Endothelial cell of umbilical vein (primary cell): Measurements from ENCODE around the gene FOXP1. TPM values are rescaled to one million over a fixed set of nuclear protein-coding genes. Genes with fewer than 3 reads are reported as not detected.
A peak's percentile ranks its signal among the peaks of the same experiment; 100 is the strongest.

ENCODE experiments used
- BruUV-seq: library from RNA; stranded (reverse); fragments of 400-500 nt; replicated peaks from 2 replicates; lab custom pipeline; 2021; lab: Mats Ljungman, UMichigan
- CTCF ChIA-PET: fragments of 300-600, 350-600 bp; sonication (Branson Sonifier 250); formaldehyde crosslinking; loops from one replicate; lab custom pipeline; 2021; ENCODE audit warnings: antibody characterized with exemption, inconsistent platforms; lab: Charles Lee
- POLR2A ChIA-PET: fragments of 300-600, 350-600 bp; sonication (Branson Sonifier 250); formaldehyde crosslinking; loops from one replicate; lab custom pipeline; 2021; ENCODE audit warnings: antibody characterized with exemption, inconsistent platforms; lab: Charles Lee
- DNase-seq: peaks from one replicate; pipeline ENCODE4 v3.0.0-alpha.2; 2011; ENCODE audit warnings: low read depth, low spot score
- FAIRE-seq: peaks from 2 replicates; lab custom pipeline; 2011; peaks lifted over from hg19 to GRCh38; lab: Jason Lieb, UNC
- H2AFZ ChIP-seq: 2 replicates; pipeline ENCODE4 v1.6.0; 2012; ENCODE audit warnings: low read depth, low read length, control low read depth, inconsistent platforms
- H3K27ac ChIP-seq: 2 replicates; pipeline ENCODE4 v1.5.1; 2011; ENCODE audit warnings: low read depth, mild to moderate bottlenecking, control low read depth, low read length, moderate library complexity; ENCODE audit not compliant: insufficient read depth
- H3K27me3 ChIP-seq, 2 experiments: 2 replicates each; pipeline versions ENCODE4 v1.6.0 to v1.6.1; 2011; ENCODE audit warnings: low read length in 2 of 2, mixed read lengths in 1 of 2; ENCODE audit not compliant: control insufficient read depth in 2 of 2, insufficient read depth in 2 of 2
- H3K36me3 ChIP-seq, 2 experiments: 2 replicates in 1 of 2; 3 replicates in 1 of 2; pipeline ENCODE4 v1.5.1; 2011; ENCODE audit warnings: low read length in 2 of 2, mild to moderate bottlenecking in 1 of 2, moderate library complexity in 1 of 2; ENCODE audit not compliant: control insufficient read depth in 2 of 2, insufficient read depth in 2 of 2; ENCODE audit errors: extremely low read depth in 1 of 2
- H3K4me1 ChIP-seq: 3 replicates; pipeline ENCODE4 v1.5.1; 2011; ENCODE audit warnings: mild to moderate bottlenecking, low read length; ENCODE audit not compliant: control insufficient read depth, insufficient read depth; ENCODE audit errors: extremely low read depth
- H3K4me2 ChIP-seq: 2 replicates; pipeline ENCODE4 v1.6.1; 2011; ENCODE audit warnings: low read length, control low read depth, mixed read lengths; ENCODE audit not compliant: insufficient read depth
- H3K4me3 ChIP-seq, 3 experiments: fragments of 200-600 bp in 1 of 3; sonication (generic), shearing (Covaris generic) in 1 of 3; replicated peaks in 1 of 3; 2 replicates each; pipeline ENCODE4 v1.5.1; 2011 to 2016; ENCODE audit warnings: control low read depth in 3 of 3, low read length in 3 of 3, mild to moderate bottlenecking in 2 of 3, inconsistent platforms in 1 of 3, low read depth in 1 of 3, moderate library complexity in 1 of 3; ENCODE audit not compliant: insufficient read depth in 1 of 3
- H3K79me2 ChIP-seq: 2 replicates; pipeline ENCODE4 v1.6.0; 2012; ENCODE audit warnings: low read length, inconsistent platforms; ENCODE audit not compliant: control insufficient read depth, insufficient read depth
- H3K9ac ChIP-seq: replicated peaks from 2 replicates; pipeline ENCODE3; 2011; ENCODE audit warnings: low read length, control low read depth; ENCODE audit not compliant: insufficient read depth; ENCODE audit errors: extremely low read depth
- H3K9me1 ChIP-seq: replicated peaks from 3 replicates; pipeline ENCODE4 v1.6.0; 2011; ENCODE audit warnings: mild to moderate bottlenecking, low read length; ENCODE audit not compliant: control insufficient read depth, insufficient read depth; ENCODE audit errors: extremely low read depth
- H3K9me3 ChIP-seq: replicated peaks from 2 replicates; pipeline ENCODE4 v1.5.1; 2012; ENCODE audit warnings: low read length, inconsistent platforms; ENCODE audit not compliant: control insufficient read depth, insufficient read depth
- H4K20me1 ChIP-seq: replicated peaks from 2 replicates; pipeline ENCODE3; 2011; ENCODE audit warnings: mild to moderate bottlenecking, low read length; ENCODE audit not compliant: control insufficient read depth, insufficient read depth; ENCODE audit errors: extremely low read depth
- EZH2 ChIP-seq: IDR thresholded peaks from 2 replicates; pipeline ENCODE4 v1.6.1; 2012; ENCODE audit warnings: borderline replicate concordance, low read depth, mild to moderate bottlenecking, moderate library complexity, low read length, inconsistent platforms; ENCODE audit not compliant: severe bottlenecking
- FOS ChIP-seq: IDR thresholded peaks from 2 replicates; pipeline ENCODE4 v1.6.1; 2011; ENCODE audit warnings: mild to moderate bottlenecking, low read length, moderate library complexity, borderline replicate concordance; ENCODE audit not compliant: insufficient read depth
- GATA2 ChIP-seq: IDR thresholded peaks from 2 replicates; pipeline ENCODE4 v1.7.0; 2011; ENCODE audit warnings: low read depth, mild to moderate bottlenecking, moderate library complexity, mixed read lengths, low read length; ENCODE audit not compliant: insufficient read length, insufficient read depth
- JUN ChIP-seq: IDR thresholded peaks from 2 replicates; pipeline ENCODE4 v1.6.1; 2011; ENCODE audit warnings: borderline replicate concordance, low read depth; ENCODE audit not compliant: insufficient read length, insufficient read depth
- MYC ChIP-seq: IDR thresholded peaks from one replicate; pipeline ENCODE4 v1.6.1; 2011; ENCODE audit warnings: mild to moderate bottlenecking, low read depth, low read length
- dilution Hi-C: fragments of 300-500 bp; cut with MboI; formaldehyde crosslinking; loops from one replicate; pipeline ENCODE4 v1.15.0; 2019; ENCODE audit warnings: low sequenced_read_pairs; ENCODE audit not compliant: extremely low pct_ligation_motif_present
- intact Hi-C: fragments of 100-400 bp; cut with micrococcal nuclease; formaldehyde crosslinking; loops from one replicate; pipeline ENCODE4 v1.10.0; 2022
- polyA plus RNA-seq, 4 experiments: library from polyadenylated mRNA; depleted of rRNA in 3 of 4; stranded (reverse) in 3 of 4; unstranded in 1 of 4; fragments of >200 nt; gene quantifications; 2 replicates each; pipeline versions ENCODE4 v1.2.1 to v1.2.3, GENCODE V29; 2011 to 2012; ENCODE audit warnings: missing spikeins in 1 of 4
- total RNA-seq: library from RNA; stranded (reverse); gene quantifications from 2 replicates; pipeline ENCODE4 v1.2.3, GENCODE V29; 2021
- TF ChIP-seq, protein P1 (sequence below): IDR thresholded peaks from 2 replicates; pipeline ENCODE4 v1.6.1; 2011; ENCODE audit not compliant: insufficient read depth, insufficient read length
- TF ChIP-seq, protein P2 (sequence below), 2 donors: IDR thresholded peaks; 1 replicate in 1 of 2; 2 replicates in 1 of 2; pipeline ENCODE4 v1.5.1; 2011; ENCODE audit warnings: low read length in 2 of 2, mild to moderate bottlenecking in 2 of 2, moderate library complexity in 2 of 2, control low read depth in 1 of 2, inconsistent platforms in 1 of 2, low read depth in 1 of 2; ENCODE audit not compliant: insufficient read depth in 1 of 2; ENCODE audit errors: extremely low read depth in 1 of 2

FOXP1 gene
- total and polyA plus RNA-seq, 2 donors (not counting 3 experiments of a cell fraction or from before 2014, with no cell fraction given): 41.0 to 107 TPM

DNA sequence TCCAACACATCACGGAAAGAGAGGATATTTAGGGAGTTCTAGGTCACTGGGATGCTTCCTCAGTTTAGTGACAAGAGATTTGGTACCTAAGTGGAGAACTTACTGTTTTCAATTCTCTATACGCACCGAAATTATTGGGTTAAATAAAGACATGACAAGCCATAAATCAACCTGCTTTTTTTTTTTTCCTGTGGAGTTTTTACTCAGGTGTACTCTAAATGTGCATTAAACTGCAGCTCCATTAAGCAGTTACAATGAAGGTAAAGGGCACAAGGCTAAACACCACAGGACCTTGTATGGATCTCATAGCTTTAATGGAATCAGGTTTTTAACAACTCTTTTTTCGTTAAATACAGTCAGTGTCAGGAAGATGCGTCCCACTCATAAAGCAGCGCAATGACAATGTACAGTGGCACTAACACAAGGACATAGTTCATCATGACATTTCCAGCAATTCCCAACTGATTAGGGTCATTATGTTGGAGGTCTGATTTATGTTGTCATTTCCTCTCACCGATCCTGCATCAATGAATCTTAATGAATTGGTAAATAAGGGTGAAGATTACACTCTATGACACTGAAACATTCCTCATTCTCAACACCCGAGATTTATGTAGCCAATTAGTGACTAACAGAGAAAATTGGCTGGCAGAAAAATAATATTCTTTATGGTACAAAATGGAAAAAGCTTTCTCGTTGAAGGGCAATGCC is 355.2 kb downstream of the FOXP1 start:
- no peaks in the 10 kb centered on the region for H4K20me1 ChIP-seq
- ChIA-PET POLR2A (no interaction called here), CTCF (interaction anchor here (1.1 kb wide), 2 partner anchors 35 to 52 kb away, joined by 3 read pairs; no protein-coding TSS in a partner anchor)
- no TSS peak for BruUV-seq
- no peaks in the 10 kb centered on the region for H3K9me3 ChIP-seq
- H3K27me3 ChIP-seq: no peaks in the 10 kb centered on the region
- FAIRE-seq: no peak
- intact Hi-C loops (loop anchor here (5.0 kb wide), 1 partner anchor 354 kb away; the partner anchor contains the start of gene FOXP1), dilution Hi-C loops (no loop called here)
- no peak overlapping the region for H3K9ac ChIP-seq
- no peak overlapping the region for H3K4me2 ChIP-seq
- no peak overlapping the region for H2AFZ ChIP-seq
- H3K4me1 ChIP-seq: peaks cover 24% of the 10 kb centered on the region
- H3K9me1 ChIP-seq: no peaks in the 10 kb centered on the region
- TF ChIP-seq JUN: no peak
- no peak for TF ChIP-seq MYC
- no peak for TF ChIP-seq FOS
- TF ChIP-seq, protein P1, sequence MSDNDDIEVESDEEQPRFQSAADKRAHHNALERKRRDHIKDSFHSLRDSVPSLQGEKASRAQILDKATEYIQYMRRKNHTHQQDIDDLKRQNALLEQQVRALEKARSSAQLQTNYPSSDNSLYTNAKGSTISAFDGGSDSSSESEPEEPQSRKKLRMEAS: no peak
- TF ChIP-seq EZH2: no peak
- TF ChIP-seq GATA2: no peak
- DNase-seq: no peak
- no peaks in the 10 kb centered on the region for H3K36me3 ChIP-seq
- no peaks in the 10 kb centered on the region for H3K79me2 ChIP-seq
- no peak overlapping the region for H3K4me3 ChIP-seq
- no peak overlapping the region for H3K27ac ChIP-seq

DNA sequence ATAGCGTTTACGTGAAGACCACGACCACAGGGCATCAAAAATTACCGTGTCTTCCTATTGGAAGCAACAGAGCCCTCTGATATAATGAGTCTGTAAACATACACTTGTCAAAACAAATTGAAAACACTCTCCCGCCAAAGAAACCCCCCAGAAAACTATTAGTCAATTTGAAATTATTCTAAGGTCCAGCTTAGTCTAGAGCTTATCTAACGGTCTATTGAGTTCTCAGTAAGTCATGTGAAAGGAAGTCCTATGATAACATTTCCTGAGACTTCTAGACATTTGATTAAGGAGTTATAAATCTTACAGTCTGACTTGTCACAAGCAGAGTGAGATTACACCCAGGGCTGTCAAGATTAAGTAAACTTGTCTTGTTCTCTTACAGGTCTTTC is 356.3 kb downstream of the FOXP1 start:
- DNase-seq (peak; percentile 75), FAIRE-seq (peak; percentile 46)
- peak overlapping the region; percentile 39 for H3K9ac ChIP-seq
- H3K9me1 ChIP-seq: no peaks in the 10 kb centered on the region
- TF ChIP-seq, protein P2, sequence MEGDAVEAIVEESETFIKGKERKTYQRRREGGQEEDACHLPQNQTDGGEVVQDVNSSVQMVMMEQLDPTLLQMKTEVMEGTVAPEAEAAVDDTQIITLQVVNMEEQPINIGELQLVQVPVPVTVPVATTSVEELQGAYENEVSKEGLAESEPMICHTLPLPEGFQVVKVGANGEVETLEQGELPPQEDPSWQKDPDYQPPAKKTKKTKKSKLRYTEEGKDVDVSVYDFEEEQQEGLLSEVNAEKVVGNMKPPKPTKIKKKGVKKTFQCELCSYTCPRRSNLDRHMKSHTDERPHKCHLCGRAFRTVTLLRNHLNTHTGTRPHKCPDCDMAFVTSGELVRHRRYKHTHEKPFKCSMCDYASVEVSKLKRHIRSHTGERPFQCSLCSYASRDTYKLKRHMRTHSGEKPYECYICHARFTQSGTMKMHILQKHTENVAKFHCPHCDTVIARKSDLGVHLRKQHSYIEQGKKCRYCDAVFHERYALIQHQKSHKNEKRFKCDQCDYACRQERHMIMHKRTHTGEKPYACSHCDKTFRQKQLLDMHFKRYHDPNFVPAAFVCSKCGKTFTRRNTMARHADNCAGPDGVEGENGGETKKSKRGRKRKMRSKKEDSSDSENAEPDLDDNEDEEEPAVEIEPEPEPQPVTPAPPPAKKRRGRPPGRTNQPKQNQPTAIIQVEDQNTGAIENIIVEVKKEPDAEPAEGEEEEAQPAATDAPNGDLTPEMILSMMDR (IDR thresholded peaks at IDR 0.05; ENCODE audit: extremely low read depth in 1 of 2, insufficient read depth in 1 of 2, low read depth in 1 of 2, low read length in 2 of 2): no peak
- TF ChIP-seq GATA2 (peak; percentile 25), JUN (peak; percentile 52)
- dilution Hi-C loops: no loop called here
- H3K4me3 ChIP-seq: no peak overlapping the region
- H3K36me3 ChIP-seq: no peaks in the 10 kb centered on the region
- H2AFZ ChIP-seq: peak overlapping the region; percentile 7
- no peaks in the 10 kb centered on the region for H3K27me3 ChIP-seq
- peak overlapping the region; percentile 66 for H3K27ac ChIP-seq
- POLR2A ChIA-PET: no interaction called here
- peak overlapping the region; percentile 34 for H3K4me2 ChIP-seq
- intact Hi-C loops: loop anchor here (1.0 to 5.0 kb wide), 3 partner anchors 118 to 355 kb away; partner anchors contain the start of gene FOXP1
- H3K79me2 ChIP-seq: no peaks in the 10 kb centered on the region
- no TSS peak for BruUV-seq
- CTCF ChIA-PET: interaction anchor here (0.7 to 1.1 kb wide), 4 partner anchors 12 to 677 kb away, joined by 3 read pairs; no protein-coding TSS in a partner anchor
- H4K20me1 ChIP-seq: no peaks in the 10 kb centered on the region
- H3K4me1 ChIP-seq: peaks cover 24% of the 10 kb centered on the region
- no peaks in the 10 kb centered on the region for H3K9me3 ChIP-seq
